Tongue (tissue), 2 donors: Measurements from ENCODE around the gene VWA3B. TPM values are rescaled to one million over a fixed set of nuclear protein-coding genes. Genes with fewer than 3 reads are reported as not detected.

Experiments
- DNase-seq: peaks from one replicate; pipeline ENCODE4 v3.0.0-alpha.2; 2015
- total RNA-seq: library from RNA; depleted of rRNA; stranded (reverse); fragments of >200 nt; gene quantifications from one replicate; pipeline ENCODE4 v1.2.3, GENCODE V29; 2014

VWA3B gene
- total RNA-seq, 1 donor from 2014 or later: 0.10 TPM

GRCh38 chr2:98333922-98334321, 247.0 kb downstream of the VWA3B start:
- DNase-seq: no peak

GRCh38 chr2:98334439-98335078, 247.6 kb downstream of the VWA3B start:
- DNase-seq: peak; percentile 6

- no peak for DNase-seq
Measured at GRCh38 chr2:98335271-98335670, 248.3 kb downstream of the VWA3B start.

- DNase-seq: no peak
Measured at GRCh38 chr2:98341241-98341640, 254.3 kb downstream of the VWA3B start.

- no peak for DNase-seq
Measured at GRCh38 chr2:98343285-98343684, 256.3 kb downstream of the VWA3B start.

GRCh38 chr2:98346311-98347236, 259.6 kb downstream of the VWA3B start, which contains the start of gene CNGA3:
Gene CNGA3 (plus strand): TSS chr2:98346456. CDS start chr2:98369976, 23,520 bp downstream.
- DNase-seq: peak; percentile 66

GRCh38 chr2:98347298-98348065, 260.5 kb downstream of the VWA3B start:
- DNase-seq: no peak

GRCh38 chr2:98348066-98348561, 261.1 kb downstream of the VWA3B start:
- peak; percentile 10 for DNase-seq

GRCh38 chr2:98350411-98350810, 263.4 kb downstream of the VWA3B start:
- DNase-seq: no peak

- DNase-seq: no peak
Measured at GRCh38 chr2:98355881-98356280, 268.9 kb downstream of the VWA3B start.

- DNase-seq: no peak
Measured at GRCh38 chr2:98356729-98357128, 269.8 kb downstream of the VWA3B start.

- DNase-seq: no peak
Measured at GRCh38 chr2:98357849-98358248, 270.9 kb downstream of the VWA3B start.

- DNase-seq: no peak
Measured at GRCh38 chr2:98359986-98360385, 273.0 kb downstream of the VWA3B start.

Other genes with a start within 250 kb of the VWA3B start
- gene TMEM131, start 91.2 kb upstream of the VWA3B start, total RNA-seq: 60.6 TPM